Testis (tissue), 2 donors: ENCODE measurements around the gene ALPK3.

Source experiments
- POLR2A ChIP-seq: fragments of 450-650 bp; IDR thresholded peaks from one replicate; pipeline ENCODE4 v1.6.1; 2017; ENCODE audit warnings: antibody characterized with exemption, mild to moderate bottlenecking, moderate library complexity
- TF ChIP-seq, protein P1 (sequence below), 3 experiments: fragments of 450-650 bp in 2 of 3; fragments of 200-600 bp in 1 of 3; sonication (generic) in 1 of 3; IDR thresholded peaks; one replicate each; pipeline ENCODE4 v1.5.1; 2016 to 2019; ENCODE audit warnings: antibody characterized with exemption in 3 of 3, mild to moderate bottlenecking in 2 of 3, moderate library complexity in 1 of 3

DNA sequence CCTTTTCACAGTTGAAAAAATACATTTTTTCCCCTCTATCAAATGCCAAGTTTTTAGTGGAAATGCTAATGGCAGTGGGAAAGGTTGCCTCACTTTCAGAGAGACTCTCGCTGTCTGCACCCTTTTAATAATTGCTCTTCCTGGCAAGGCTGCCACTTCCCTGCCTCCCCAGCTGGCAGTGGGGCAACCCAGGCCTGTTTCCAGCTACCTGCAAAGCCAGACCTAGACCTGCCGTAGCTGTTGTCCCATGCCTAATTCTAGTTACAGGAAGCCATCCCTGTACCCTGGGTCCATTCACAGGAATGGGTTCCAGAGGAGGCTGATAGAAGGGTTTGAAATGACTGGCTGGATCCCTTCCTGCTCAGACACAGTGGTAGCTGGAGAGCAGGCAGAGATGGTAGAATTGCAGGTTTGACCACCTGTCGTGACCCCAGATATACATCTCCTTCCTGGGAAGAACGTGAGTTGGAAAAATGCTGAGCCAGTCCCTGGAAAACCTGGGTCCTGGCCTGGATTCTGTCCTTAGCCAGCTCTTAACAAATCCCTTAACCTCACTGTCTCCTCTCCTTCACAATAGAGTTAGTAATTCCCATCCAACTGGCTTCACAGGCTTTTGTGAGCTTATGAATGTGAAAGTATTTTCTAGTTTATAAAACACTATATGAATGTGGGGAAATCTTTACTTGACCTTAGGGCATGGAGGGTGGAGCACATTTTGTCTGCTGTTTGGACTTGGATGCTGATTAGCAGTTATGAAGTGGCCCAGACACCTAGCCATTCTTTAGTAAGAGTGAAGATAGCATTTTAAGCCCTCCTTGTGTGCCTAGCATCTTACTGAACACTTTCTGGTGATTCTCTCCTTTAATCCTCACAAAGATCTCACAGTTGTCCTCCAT lies 12.9 kb upstream of the ALPK3 start:
- TF ChIP-seq, protein P1, sequence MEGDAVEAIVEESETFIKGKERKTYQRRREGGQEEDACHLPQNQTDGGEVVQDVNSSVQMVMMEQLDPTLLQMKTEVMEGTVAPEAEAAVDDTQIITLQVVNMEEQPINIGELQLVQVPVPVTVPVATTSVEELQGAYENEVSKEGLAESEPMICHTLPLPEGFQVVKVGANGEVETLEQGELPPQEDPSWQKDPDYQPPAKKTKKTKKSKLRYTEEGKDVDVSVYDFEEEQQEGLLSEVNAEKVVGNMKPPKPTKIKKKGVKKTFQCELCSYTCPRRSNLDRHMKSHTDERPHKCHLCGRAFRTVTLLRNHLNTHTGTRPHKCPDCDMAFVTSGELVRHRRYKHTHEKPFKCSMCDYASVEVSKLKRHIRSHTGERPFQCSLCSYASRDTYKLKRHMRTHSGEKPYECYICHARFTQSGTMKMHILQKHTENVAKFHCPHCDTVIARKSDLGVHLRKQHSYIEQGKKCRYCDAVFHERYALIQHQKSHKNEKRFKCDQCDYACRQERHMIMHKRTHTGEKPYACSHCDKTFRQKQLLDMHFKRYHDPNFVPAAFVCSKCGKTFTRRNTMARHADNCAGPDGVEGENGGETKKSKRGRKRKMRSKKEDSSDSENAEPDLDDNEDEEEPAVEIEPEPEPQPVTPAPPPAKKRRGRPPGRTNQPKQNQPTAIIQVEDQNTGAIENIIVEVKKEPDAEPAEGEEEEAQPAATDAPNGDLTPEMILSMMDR (IDR thresholded peaks at IDR 0.05): no peak
- no peak for TF ChIP-seq POLR2A
